Activated CD8-positive, alpha-beta memory T cell treated with anti-CD3 and anti-CD28 coated beads, Interleukin-2, amount 50 U/mL, for 48 hours (primary cell): ENCODE data around the gene FAM114A1.

Source experiments
- DNase-seq: peaks from one replicate; pipeline ENCODE4 v3.0.0-alpha.2; 2020

FAM114A1 gene

GRCh38 chr4:38867478-38868058 is at the start of gene FAM114A1:
FAM114A1 (plus strand) TSS chr4:38867806; CDS start chr4:38878079, 10,273 bp downstream.
- peak; percentile 63 for DNase-seq

- DNase-seq = no peak
Observed at GRCh38 chr4:38818441-38818976, 49.1 kb upstream of the FAM114A1 start.

- no peak for DNase-seq
Observed at GRCh38 chr4:38819569-38819968, 48.0 kb upstream of the FAM114A1 start.

GRCh38 chr4:38820329-38821061 is 47.1 kb upstream of the FAM114A1 start:
- DNase-seq = no peak

- DNase-seq = no peak
Observed at GRCh38 chr4:38821739-38822138, 45.9 kb upstream of the FAM114A1 start.

- DNase-seq = no peak
Observed at GRCh38 chr4:38822748-38823303, 44.8 kb upstream of the FAM114A1 start.

- DNase-seq = no peak
Observed at GRCh38 chr4:38823766-38824165, 43.8 kb upstream of the FAM114A1 start.

GRCh38 chr4:38829237-38829636 is 38.4 kb upstream of the FAM114A1 start:
- DNase-seq = no peak

GRCh38 chr4:38831653-38832052 is 36.0 kb upstream of the FAM114A1 start:
- no peak for DNase-seq

- no peak for DNase-seq
Observed at GRCh38 chr4:38832206-38832605, 35.4 kb upstream of the FAM114A1 start.

- DNase-seq = no peak
Observed at GRCh38 chr4:38832624-38833528, 34.7 kb upstream of the FAM114A1 start.

- DNase-seq = no peak
Observed at GRCh38 chr4:38834570-38834969, 33.0 kb upstream of the FAM114A1 start.

- no peak for DNase-seq
Observed at GRCh38 chr4:38837334-38837733, 30.3 kb upstream of the FAM114A1 start.

- DNase-seq = no peak
Observed at GRCh38 chr4:38837849-38838248, 29.8 kb upstream of the FAM114A1 start.

GRCh38 chr4:38842994-38843393 is 24.6 kb upstream of the FAM114A1 start:
- DNase-seq = no peak

GRCh38 chr4:38846015-38846414 is 21.6 kb upstream of the FAM114A1 start:
- DNase-seq = no peak

- no peak for DNase-seq
Observed at GRCh38 chr4:38855466-38855865, 12.1 kb upstream of the FAM114A1 start.

- DNase-seq = no peak
Observed at GRCh38 chr4:38856046-38856445, 11.6 kb upstream of the FAM114A1 start.

- DNase-seq = peak; percentile 63
Observed at GRCh38 chr4:38856524-38857337, 10.9 kb upstream of the FAM114A1 start, which contains the start of gene TLR6. TLR6 (minus strand) TSS chr4:38856817; CDS start chr4:38829473, 27,344 bp downstream.

GRCh38 chr4:38857354-38858096 is 10.1 kb upstream of the FAM114A1 start:
- DNase-seq = peak; percentile 66

GRCh38 chr4:38858097-38858420 is 9.5 kb upstream of the FAM114A1 start:
- DNase-seq = no peak
